Activated T-cell treated with anti-CD3 and anti-CD28 coated beads, Interleukin-2, amount 50 U/mL, for 72 hours (primary cell): ENCODE results near the gene ASPDH. TPM values are rescaled to one million over a fixed set of nuclear protein-coding genes. Genes with fewer than 3 reads are reported as not detected.
"Not testable (repeated sequence)": the region's sequence is repeated elsewhere in the genome, so short reads cannot be mapped to it uniquely, and the experiment has no call there.

ENCODE experiments used
- ATAC-seq, 2 donors: fragments of 150-1000 bp; cut with Tn5 transposase; replicated peaks in 1 of 2; 2 replicates each; pipeline ENCODE4 v1.10.0; 2021; ENCODE audit warnings: moderate library complexity in 2 of 2, mild to moderate bottlenecking in 1 of 2
- DNase-seq, 2 donors: peaks; one replicate each; pipeline ENCODE4 v3.0.0; 2021 to 2022; ENCODE audit warnings: mixed read lengths in 1 of 2
- H3K27ac Mint-ChIP-seq: one replicate; pipeline ENCODE4 v1.8.0; 2022; ENCODE audit warnings: mild to moderate bottlenecking, moderate library complexity, mixed read lengths
- H3K27me3 Mint-ChIP-seq: one replicate; pipeline ENCODE4 v1.8.0; 2022; ENCODE audit warnings: low read depth, mixed read lengths
- H3K36me3 Mint-ChIP-seq, 2 donors: one replicate each; pipeline ENCODE4 v1.8.0; 2022; ENCODE audit warnings: mixed read lengths in 2 of 2, mild to moderate bottlenecking in 1 of 2; ENCODE audit not compliant: insufficient read depth in 2 of 2
- H3K4me1 Mint-ChIP-seq: one replicate; pipeline ENCODE4 v1.8.0; 2022; ENCODE audit warnings: low read depth, mixed read lengths
- H3K4me3 Mint-ChIP-seq, 2 donors: one replicate each; pipeline ENCODE4 v1.8.0; 2022; ENCODE audit warnings: mild to moderate bottlenecking in 2 of 2, mixed read lengths in 2 of 2, moderate library complexity in 2 of 2
- H3K9me3 Mint-ChIP-seq, 2 donors: one replicate each; pipeline ENCODE4 v1.8.0; 2022; ENCODE audit warnings: mixed read lengths in 2 of 2
- total RNA-seq, 2 donors: library from RNA; stranded (reverse); gene quantifications; one replicate each; pipeline ENCODE4 v1.2.3, GENCODE V29; 2022

ASPDH gene
- total RNA-seq, 2 donors from 2014 or later = not detected

GRCh38 chr19:50537306-50537685 is 23.6 kb upstream of the ASPDH start:
- no peak overlapping the region for H3K27ac Mint-ChIP-seq
- no peak overlapping the region for H3K4me3 Mint-ChIP-seq
- ATAC-seq = no peak

GRCh38 chr19:50536662-50537305 is 23.1 kb upstream of the ASPDH start:
- peaks cover 5 to 12% of the 10 kb centered on the region in 2 donors for H3K9me3 Mint-ChIP-seq
- H3K4me1 Mint-ChIP-seq = no peaks in the 10 kb centered on the region
- H3K36me3 Mint-ChIP-seq = peaks cover 10 to 11% of the 10 kb centered on the region in 2 donors
- H3K27ac Mint-ChIP-seq = no peak overlapping the region
- ATAC-seq (no peak), DNase-seq (no peak)
- H3K4me3 Mint-ChIP-seq = no peak overlapping the region
- peaks cover 23% of the 10 kb centered on the region for H3K27me3 Mint-ChIP-seq

More at GRCh38 chr19:50537306-50537685, 23.6 kb upstream of the ASPDH start:
- Mint-ChIP-seq H3K4me1 (no peaks in the 10 kb centered on the region), H3K27me3 (peaks cover 18% of the 10 kb centered on the region), H3K9me3 (peaks cover 5 to 12% of the 10 kb centered on the region in 2 donors), H3K36me3 (peaks cover 10 to 11% of the 10 kb centered on the region in 2 donors)
- no peak for DNase-seq

- ATAC-seq (no peak), DNase-seq (no peak)
- Mint-ChIP-seq H3K4me1 (no peaks in the 10 kb centered on the region), H3K36me3 (peaks cover 10 to 11% of the 10 kb centered on the region in 2 donors), H3K27ac (no peak overlapping the region), H3K4me3 (no peak overlapping the region), H3K9me3 (peaks cover 5 to 12% of the 10 kb centered on the region in 2 donors), H3K27me3 (peaks cover 27% of the 10 kb centered on the region)
These were observed 22.0 kb upstream of the ASPDH start for GRCh38 chr19:50535672-50536187.

GRCh38 chr19:50534478-50534877 is 20.8 kb upstream of the ASPDH start:
- no peak overlapping the region for H3K4me3 Mint-ChIP-seq
- H3K27ac Mint-ChIP-seq = no peak overlapping the region
- H3K27me3 Mint-ChIP-seq = peaks cover 32% of the 10 kb centered on the region

GRCh38 chr19:50532952-50533351 is 19.2 kb upstream of the ASPDH start:
- no peak for DNase-seq
- Mint-ChIP-seq H3K36me3 (peaks cover 10 to 11% of the 10 kb centered on the region in 2 donors), H3K27ac (no peak overlapping the region), H3K27me3 (peaks cover 43% of the 10 kb centered on the region), H3K4me1 (no peaks in the 10 kb centered on the region), H3K9me3 (peaks cover 5 to 12% of the 10 kb centered on the region in 2 donors), H3K4me3 (no peak overlapping the region)
- no peak for ATAC-seq

More at GRCh38 chr19:50534478-50534877, 20.8 kb upstream of the ASPDH start:
- H3K36me3 Mint-ChIP-seq = peaks cover 10 to 11% of the 10 kb centered on the region in 2 donors
- peak in 1 of 2 donors; percentile 41 for ATAC-seq
- DNase-seq = no peak
- no peaks in the 10 kb centered on the region for H3K4me1 Mint-ChIP-seq
- H3K9me3 Mint-ChIP-seq = peaks cover 5 to 12% of the 10 kb centered on the region in 2 donors

GRCh38 chr19:50531171-50531612 is 17.5 kb upstream of the ASPDH start:
- Mint-ChIP-seq H3K4me1 (no peaks in the 10 kb centered on the region), H3K27ac (no peak overlapping the region), H3K9me3 (peaks cover 5 to 12% of the 10 kb centered on the region in 2 donors), H3K36me3 (peaks cover 10 to 11% of the 10 kb centered on the region in 2 donors), H3K27me3 (peaks cover 40% of the 10 kb centered on the region), H3K4me3 (no peak overlapping the region)
- ATAC-seq (no peak), DNase-seq (no peak)

GRCh38 chr19:50528052-50528451 is 14.3 kb upstream of the ASPDH start:
- ATAC-seq, H3K27ac Mint-ChIP-seq, H3K4me3 Mint-ChIP-seq: not testable (repeated sequence)

GRCh38 chr19:50522881-50523280 is 9.2 kb upstream of the ASPDH start:
- H3K4me1 Mint-ChIP-seq = no peaks in the 10 kb centered on the region
- no peak for ATAC-seq
- no peak overlapping the region for H3K27ac Mint-ChIP-seq
- no peak overlapping the region for H3K4me3 Mint-ChIP-seq
- no peaks in the 10 kb centered on the region for H3K9me3 Mint-ChIP-seq
- H3K27me3 Mint-ChIP-seq = peaks cover under 1% of the 10 kb centered on the region
- DNase-seq = no peak
- no peaks in the 10 kb centered on the region for H3K36me3 Mint-ChIP-seq

More at GRCh38 chr19:50528052-50528451, 14.3 kb upstream of the ASPDH start:
- not testable (repeated sequence) for H3K9me3 Mint-ChIP-seq, H3K36me3 Mint-ChIP-seq, H3K4me1 Mint-ChIP-seq, DNase-seq
- peaks cover 33% of the 10 kb centered on the region for H3K27me3 Mint-ChIP-seq

GRCh38 chr19:50520822-50521465 is 7.2 kb upstream of the ASPDH start:
- H3K36me3 Mint-ChIP-seq = no peaks in the 10 kb centered on the region
- no peak overlapping the region for H3K27ac Mint-ChIP-seq
- H3K4me3 Mint-ChIP-seq = no peak overlapping the region
- no peak for DNase-seq
- H3K9me3 Mint-ChIP-seq = no peaks in the 10 kb centered on the region
- ATAC-seq = no peak
- H3K27me3 Mint-ChIP-seq = peaks cover 5% of the 10 kb centered on the region
- H3K4me1 Mint-ChIP-seq = no peaks in the 10 kb centered on the region

- Mint-ChIP-seq H3K4me3 (no peak overlapping the region), H3K27me3 (peaks cover 18% of the 10 kb centered on the region), H3K9me3 (no peaks in the 10 kb centered on the region), H3K27ac (no peak overlapping the region), H3K4me1 (no peaks in the 10 kb centered on the region), H3K36me3 (no peaks in the 10 kb centered on the region)
- no peak for DNase-seq
- ATAC-seq = no peak
These were observed 5.4 kb upstream of the ASPDH start for GRCh38 chr19:50519006-50519575.

- ATAC-seq = no peak
- no peaks in the 10 kb centered on the region for H3K4me1 Mint-ChIP-seq
- H3K27ac Mint-ChIP-seq = no peak overlapping the region
- H3K27me3 Mint-ChIP-seq = peaks cover 18% of the 10 kb centered on the region
- no peak overlapping the region for H3K4me3 Mint-ChIP-seq
- H3K36me3 Mint-ChIP-seq = no peaks in the 10 kb centered on the region
- DNase-seq = no peak
- H3K9me3 Mint-ChIP-seq = no peaks in the 10 kb centered on the region
These were observed 4.6 kb upstream of the ASPDH start for GRCh38 chr19:50518091-50519005.

- H3K9me3 Mint-ChIP-seq = no peaks in the 10 kb centered on the region
- DNase-seq (no peak), ATAC-seq (no peak)
- H3K27me3 Mint-ChIP-seq = peaks cover 18% of the 10 kb centered on the region
- no peak overlapping the region for H3K4me3 Mint-ChIP-seq
- H3K4me1 Mint-ChIP-seq = no peaks in the 10 kb centered on the region
- H3K27ac Mint-ChIP-seq = no peak overlapping the region
- no peaks in the 10 kb centered on the region for H3K36me3 Mint-ChIP-seq
These were observed 4.0 kb upstream of the ASPDH start for GRCh38 chr19:50517704-50518075.
